GM12875 (cell line): ENCODE measurements around the gene LTF.
"Not testable (repeated sequence)": the region's sequence is repeated elsewhere in the genome, so short reads cannot be mapped to it uniquely, and the experiment has no call there.

Source experiments
- H3K4me3 ChIP-seq: one replicate; pipeline ENCODE4 v1.5.1; 2011; ENCODE audit warnings: low read depth, low read length, control low read depth
- CTCF ChIP-seq: IDR thresholded peaks from 2 replicates; pipeline ENCODE4 v1.5.1; 2011; ENCODE audit warnings: low read depth, mild to moderate bottlenecking, control low read depth, inconsistent platforms, low read length, moderate library complexity, borderline replicate concordance; ENCODE audit not compliant: insufficient read depth

LTF gene

GRCh38 chr3:46395766-46396530, 68.8 kb downstream of the LTF start:
- no peak overlapping the region for H3K4me3 ChIP-seq
- TF ChIP-seq CTCF: no peak

GRCh38 chr3:46395210-46395661, 69.5 kb downstream of the LTF start:
- peak; percentile 41 for TF ChIP-seq CTCF
- no peak overlapping the region for H3K4me3 ChIP-seq

- no peak overlapping the region for H3K4me3 ChIP-seq
- TF ChIP-seq CTCF: no peak
Measured at GRCh38 chr3:46393554-46394434, 70.9 kb downstream of the LTF start.

- no peak overlapping the region for H3K4me3 ChIP-seq
- TF ChIP-seq CTCF: no peak
Measured at GRCh38 chr3:46393011-46393410, 71.7 kb downstream of the LTF start.

- not testable (repeated sequence) for H3K4me3 ChIP-seq
Measured at GRCh38 chr3:46391526-46391925, 73.2 kb downstream of the LTF start.

- no peak for TF ChIP-seq CTCF
- no peak overlapping the region for H3K4me3 ChIP-seq
Measured at GRCh38 chr3:46389306-46389705, 75.4 kb downstream of the LTF start.

GRCh38 chr3:46388847-46389246, 75.9 kb downstream of the LTF start:
- H3K4me3 ChIP-seq: not testable (repeated sequence)

GRCh38 chr3:46386205-46386604, 78.5 kb downstream of the LTF start:
- H3K4me3 ChIP-seq: no peak overlapping the region
- no peak for TF ChIP-seq CTCF
